Neural cell (in vitro differentiated cells): ENCODE data around the gene CD200R1L. TPM values are rescaled to one million over a fixed set of nuclear protein-coding genes. Genes with fewer than 3 reads are reported as not detected.

ENCODE experiments used
- H2AFZ ChIP-seq: fragments of 200-600, 300-800 bp; sonication (generic), shearing (Covaris generic); 2 replicates; pipeline ENCODE4 v1.6.0; 2014; ENCODE audit warnings: low read depth, mild to moderate bottlenecking, antibody characterized with exemption, low read length, moderate library complexity
- H3F3A ChIP-seq: fragments of 200-600 bp; shearing (Covaris generic); 2 replicates; pipeline ENCODE4 v1.6.1; 2016; ENCODE audit warnings: mild to moderate bottlenecking, moderate library complexity, mixed read lengths, antibody characterized with exemption, low read length; ENCODE audit not compliant: insufficient read depth, poor library complexity, severe bottlenecking
- H3K27ac ChIP-seq: fragments of 200-600, 300-800 bp; sonication (generic), shearing (Covaris generic); 2 replicates; pipeline ENCODE4 v1.5.1; 2014; ENCODE audit warnings: mild to moderate bottlenecking, low read length, moderate library complexity
- H3K27me3 ChIP-seq: fragments of 300-800, 200-600 bp; sonication (generic), shearing (Covaris generic); 2 replicates; pipeline ENCODE4 v1.6.0; 2014; ENCODE audit warnings: mild to moderate bottlenecking, low read depth, low read length, moderate library complexity; ENCODE audit not compliant: insufficient read depth
- H3K36me3 ChIP-seq: fragments of 300-800, 200-600 bp; sonication (generic), shearing (Covaris generic); 2 replicates; pipeline ENCODE4 v1.5.1; 2014; ENCODE audit warnings: mild to moderate bottlenecking, antibody characterized with exemption, low read length, moderate library complexity; ENCODE audit not compliant: insufficient read depth
- H3K4me2 ChIP-seq: fragments of 300-800, 200-600 bp; sonication (generic), shearing (Covaris generic); 2 replicates; pipeline ENCODE4 v1.6.0; 2014; ENCODE audit warnings: mild to moderate bottlenecking, low read length
- H3K4me3 ChIP-seq: fragments of 300-800, 200-600 bp; sonication (generic), shearing (Covaris generic); 2 replicates; pipeline ENCODE4 v1.5.1; 2014; ENCODE audit warnings: mild to moderate bottlenecking, low read length, moderate library complexity
- H3K79me2 ChIP-seq: fragments of 200-600 bp; shearing (Covaris generic); replicated peaks from 2 replicates; pipeline ENCODE4 v1.6.0; 2014; ENCODE audit warnings: mild to moderate bottlenecking, low read length, moderate library complexity; ENCODE audit not compliant: insufficient read depth
- H3K9ac ChIP-seq: fragments of 300-800, 200-600 bp; sonication (generic), shearing (Covaris generic); 2 replicates; pipeline ENCODE4 v1.6.1; 2016; ENCODE audit warnings: mild to moderate bottlenecking, low read length, mixed read lengths
- H3K9me2 ChIP-seq: fragments of 200-600 bp; shearing (Covaris generic); 2 replicates; pipeline ENCODE4 v1.6.1; 2016; ENCODE audit warnings: mild to moderate bottlenecking, low read length, mixed read lengths; ENCODE audit not compliant: insufficient read depth
- H3K9me3 ChIP-seq: fragments of 200-600, 300-800 bp; sonication (generic), shearing (Covaris generic); 2 replicates; pipeline ENCODE4 v1.6.1; 2016; ENCODE audit warnings: mild to moderate bottlenecking, mixed run types, low read length, moderate library complexity, mixed read lengths
- H4K20me1 ChIP-seq: fragments of 200-600 bp; shearing (Covaris generic); 2 replicates; pipeline ENCODE4 v1.6.1; 2016; ENCODE audit warnings: mild to moderate bottlenecking, mixed run types; ENCODE audit not compliant: insufficient read depth
- EP300 ChIP-seq: fragments of 450-650 bp; conservative IDR thresholded peaks from 2 replicates; pipeline ENCODE4 v1.6.1; 2014; ENCODE audit warnings: antibody characterized with exemption, mild to moderate bottlenecking, moderate library complexity; ENCODE audit not compliant: poor library complexity, severe bottlenecking
- EZH2 ChIP-seq: fragments of 200-600, 300-800 bp; shearing (Covaris generic), sonication (generic); IDR thresholded peaks from 2 replicates; pipeline ENCODE4 v1.6.1; 2014; ENCODE audit warnings: antibody characterized with exemption, low read length, borderline replicate concordance, mild to moderate bottlenecking; ENCODE audit not compliant: insufficient read depth, poor library complexity, severe bottlenecking
- MXI1 ChIP-seq: fragments of 450-650 bp; conservative IDR thresholded peaks from 2 replicates; pipeline ENCODE4 v1.6.1; 2014; ENCODE audit warnings: antibody characterized with exemption, mild to moderate bottlenecking; ENCODE audit not compliant: poor library complexity, severe bottlenecking
- POLR2AphosphoS5 ChIP-seq: IDR thresholded peaks from 2 replicates; pipeline ENCODE4 v1.6.1; 2012
- REST ChIP-seq: IDR thresholded peaks from 2 replicates; pipeline ENCODE4 v1.6.1; 2012; ENCODE audit warnings: borderline replicate concordance
- SMC3 ChIP-seq: fragments of 450-650 bp; conservative IDR thresholded peaks from 2 replicates; pipeline ENCODE4 v1.6.1; 2014; ENCODE audit warnings: antibody characterized with exemption, mild to moderate bottlenecking, moderate library complexity; ENCODE audit not compliant: poor library complexity
- TAF1 ChIP-seq: IDR thresholded peaks from 2 replicates; pipeline ENCODE4 v1.6.1; 2012; ENCODE audit warnings: low read depth
- polyA plus RNA-seq: library from polyadenylated mRNA; depleted of rRNA; stranded (reverse); fragments of >200 nt; gene quantifications from 2 replicates; pipeline ENCODE4 v1.2.3, GENCODE V29; 2014

CD200R1L gene
- polyA plus RNA-seq, 1 donor from 2014 or later = not detected

- Histone ChIP-seq H3K4me3 (no peak overlapping the region), H2AFZ (no peak overlapping the region), H3K27me3 (no peaks in the 10 kb centered on the region), H3K9ac (no peak overlapping the region), H4K20me1 (no peaks in the 10 kb centered on the region), H3K9me3 (no peaks in the 10 kb centered on the region), H3K36me3 (no peaks in the 10 kb centered on the region), H3F3A (no peaks in the 10 kb centered on the region), H3K27ac (no peak overlapping the region), H3K4me2 (no peak overlapping the region), H3K79me2 (no peaks in the 10 kb centered on the region), H3K9me2 (no peaks in the 10 kb centered on the region)
- TF ChIP-seq EP300 = no peak
- TF ChIP-seq EZH2 = no peak
These were observed 61.2 kb downstream of the CD200R1L start for GRCh38 chr3:112785321-112786001.

- H3K9me2 ChIP-seq = no peaks in the 10 kb centered on the region
- H4K20me1 ChIP-seq = no peaks in the 10 kb centered on the region
- H3F3A ChIP-seq = no peaks in the 10 kb centered on the region
- TF ChIP-seq EP300 = no peak
- TF ChIP-seq POLR2AphosphoS5 = no peak
- no peak for TF ChIP-seq SMC3
- no peak overlapping the region for H3K9ac ChIP-seq
- no peak overlapping the region for H3K4me3 ChIP-seq
- no peaks in the 10 kb centered on the region for H3K36me3 ChIP-seq
- H2AFZ ChIP-seq = no peak overlapping the region
- no peaks in the 10 kb centered on the region for H3K79me2 ChIP-seq
- H3K27me3 ChIP-seq = no peaks in the 10 kb centered on the region
- H3K27ac ChIP-seq = no peak overlapping the region
- H3K4me2 ChIP-seq = no peak overlapping the region
- no peaks in the 10 kb centered on the region for H3K9me3 ChIP-seq
These were observed 64.2 kb downstream of the CD200R1L start for GRCh38 chr3:112782491-112782890.

- Histone ChIP-seq H3K36me3 (no peaks in the 10 kb centered on the region), H3K9me3 (no peaks in the 10 kb centered on the region), H4K20me1 (no peaks in the 10 kb centered on the region), H3K9ac (no peak overlapping the region), H2AFZ (no peak overlapping the region), H3F3A (no peaks in the 10 kb centered on the region), H3K9me2 (no peaks in the 10 kb centered on the region), H3K4me2 (no peak overlapping the region), H3K79me2 (no peaks in the 10 kb centered on the region), H3K27ac (no peak overlapping the region), H3K27me3 (no peaks in the 10 kb centered on the region), H3K4me3 (no peak overlapping the region)
- TF ChIP-seq POLR2AphosphoS5 (no peak), REST (no peak), MXI1 (no peak), EP300 (no peak), TAF1 (no peak)
These were observed 65.1 kb downstream of the CD200R1L start for GRCh38 chr3:112781599-112781998.
